CD14-positive monocyte (primary cell): ENCODE results near the gene C1QBP. TPM values are rescaled to one million over a fixed set of nuclear protein-coding genes. Genes with fewer than 3 reads are reported as not detected.

Experiments used
- DNase-seq, 3 donors: peaks; one replicate each; pipeline ENCODE4 v3.0.0-alpha.2; 2011 to 2022
- H2AFZ ChIP-seq: 2 replicates; pipeline ENCODE4 v1.6.0; 2012; ENCODE audit warnings: mild to moderate bottlenecking, low read depth, low read length, inconsistent platforms; ENCODE audit not compliant: insufficient read depth, poor library complexity, severe bottlenecking
- H3K27ac ChIP-seq, 2 donors: 1 replicate in 1 of 2; 2 replicates in 1 of 2; pipeline ENCODE4 v1.5.1; 2012 to 2013; ENCODE audit warnings: low read length in 2 of 2, control low read depth in 1 of 2, inconsistent platforms in 1 of 2, low read depth in 1 of 2, mild to moderate bottlenecking in 1 of 2
- H3K27me3 ChIP-seq, 2 donors: one replicate each; pipeline versions ENCODE4 v1.6.0 to v1.6.1; 2011 to 2013; ENCODE audit warnings: low read length in 2 of 2; ENCODE audit not compliant: control insufficient read depth in 2 of 2, insufficient read depth in 2 of 2
- H3K36me3 ChIP-seq, 2 donors: replicated peaks in 1 of 2; 1 replicate in 1 of 2; 2 replicates in 1 of 2; pipeline versions ENCODE4 v1.5.1 to v1.6.1; 2012 to 2013; ENCODE audit warnings: low read length in 2 of 2, control low read depth in 1 of 2, inconsistent platforms in 1 of 2, mild to moderate bottlenecking in 1 of 2; ENCODE audit not compliant: insufficient read depth in 2 of 2, control insufficient read depth in 1 of 2
- H3K4me1 ChIP-seq, 2 donors: 1 replicate in 1 of 2; 2 replicates in 1 of 2; pipeline versions ENCODE4 v1.5.1 to v1.6.1; 2012 to 2013; ENCODE audit warnings: low read length in 2 of 2, control low read depth in 1 of 2, inconsistent platforms in 1 of 2, mild to moderate bottlenecking in 1 of 2, moderate library complexity in 1 of 2; ENCODE audit not compliant: insufficient read depth in 2 of 2, control insufficient read depth in 1 of 2
- H3K4me2 ChIP-seq: replicated peaks from 2 replicates; pipeline ENCODE3; 2012; ENCODE audit warnings: low read length, moderate library complexity, mild to moderate bottlenecking; ENCODE audit not compliant: poor library complexity, severe bottlenecking; ENCODE audit errors: extremely low read depth
- H3K4me3 ChIP-seq, 3 experiments: fragments of 200-600 bp in 1 of 3; sonication (generic) in 1 of 3; replicated peaks in 1 of 3; 1 replicate in 2 of 3; 2 replicates in 1 of 3; pipeline ENCODE4 v1.5.1; 2011 to 2013; ENCODE audit warnings: low read length in 3 of 3, mild to moderate bottlenecking in 3 of 3, control low read depth in 2 of 3, low read depth in 2 of 3, inconsistent platforms in 1 of 3, moderate library complexity in 1 of 3
- H3K79me2 ChIP-seq: 2 replicates; pipeline ENCODE4 v1.6.0; 2012; ENCODE audit warnings: mild to moderate bottlenecking, control low read depth, inconsistent platforms, low read length, moderate library complexity; ENCODE audit not compliant: insufficient read depth
- H3K9ac ChIP-seq: 2 replicates; pipeline ENCODE4 v1.6.0; 2017; ENCODE audit warnings: low read length, mild to moderate bottlenecking; ENCODE audit not compliant: insufficient read depth, poor library complexity, severe bottlenecking
- H3K9me3 ChIP-seq, 2 donors: replicated peaks in 1 of 2; 1 replicate in 1 of 2; 2 replicates in 1 of 2; pipeline versions ENCODE4 v1.5.1 to v1.6.1; 2012 to 2013; ENCODE audit warnings: low read length in 2 of 2, control low read depth in 1 of 2; ENCODE audit not compliant: control insufficient read depth in 1 of 2, insufficient read depth in 1 of 2
- H4K20me1 ChIP-seq: 2 replicates; pipeline ENCODE4 v1.6.0; 2012; ENCODE audit warnings: mild to moderate bottlenecking, low read length, control low read depth, moderate library complexity; ENCODE audit not compliant: insufficient read depth
- H3K27ac Mint-ChIP-seq, 7 donors: one replicate each; pipeline ENCODE4 v1.8.0; 2020; ENCODE audit warnings: mild to moderate bottlenecking in 7 of 7, mixed read lengths in 7 of 7, moderate library complexity in 6 of 7, inconsistent platforms in 2 of 7
- H3K27me3 Mint-ChIP-seq, 3 donors: one replicate each; pipeline ENCODE4 v1.8.0; 2021 to 2022; ENCODE audit warnings: low read depth in 3 of 3, mild to moderate bottlenecking in 3 of 3, mixed read lengths in 3 of 3, moderate library complexity in 3 of 3, inconsistent platforms in 1 of 3
- H3K36me3 Mint-ChIP-seq, 2 donors: one replicate each; pipeline ENCODE4 v1.8.0; 2020; ENCODE audit warnings: mixed read lengths in 2 of 2, inconsistent platforms in 1 of 2, mild to moderate bottlenecking in 1 of 2
- H3K4me1 Mint-ChIP-seq: one replicate; pipeline ENCODE4 v1.8.0; 2020; ENCODE audit warnings: mild to moderate bottlenecking, mixed read lengths
- H3K4me3 Mint-ChIP-seq, 2 donors: one replicate each; pipeline ENCODE4 v1.8.0; 2020; ENCODE audit warnings: mild to moderate bottlenecking in 2 of 2, mixed read lengths in 2 of 2, moderate library complexity in 1 of 2
- H3K9me3 Mint-ChIP-seq, 7 donors: one replicate each; pipeline ENCODE4 v1.8.0; 2020 to 2022; ENCODE audit warnings: mixed read lengths in 7 of 7, mild to moderate bottlenecking in 6 of 7, moderate library complexity in 6 of 7, inconsistent platforms in 2 of 7
- CTCF ChIP-seq: fragments of 200-600 bp; IDR thresholded peaks from one replicate; pipeline ENCODE4 v1.8.0; 2022; ENCODE audit warnings: antibody characterized with exemption, mild to moderate bottlenecking
- WGBS: methylation state at CpG from one replicate; pipeline ENCODE4 v1.1.5; 2013; ENCODE audit warnings: missing lambda C conversion rate; ENCODE audit not compliant: insufficient coverage; 5-methylcytosine and 5-hydroxymethylcytosine counted together
- intact Hi-C, 2 donors: fragments of 100-400 bp; cut with micrococcal nuclease; formaldehyde crosslinking; loops; one replicate each; pipeline versions ENCODE4 v1.15.0 to v1.15.1; 2023
- polyA plus RNA-seq, 3 donors: library from polyadenylated mRNA; depleted of rRNA in 1 of 3; unstranded in 2 of 3; stranded (reverse) in 1 of 3; fragments of 300-500 nt in 2 of 3; fragments of >200 nt in 1 of 3; fragmentation: Illumina TruSeq in 2 of 3; gene quantifications; 1 replicate in 2 of 3; 2 replicates in 1 of 3; pipeline ENCODE4 v1.2.3, GENCODE V29; 2012 to 2021

Gene C1QBP
- polyA plus RNA-seq, 3 donors = 32.7 to 169 (median 122) TPM

GRCh38 chr17:5416901-5417300 lies 22.1 kb downstream of the C1QBP start:
- Histone ChIP-seq H3K27ac (no peak overlapping the region), H2AFZ (no peak overlapping the region), H3K36me3 (peaks cover 31 to 56% of the 10 kb centered on the region in 2 donors), H3K79me2 (peaks cover 67% of the 10 kb centered on the region), H3K4me3 (no peak overlapping the region), H3K27me3 (no peaks in the 10 kb centered on the region), H3K9me3 (no peaks in the 10 kb centered on the region), H3K4me1 (peaks cover 18 to 26% of the 10 kb centered on the region in 2 donors), H3K4me2 (no peak overlapping the region), H3K9ac (no peak overlapping the region), H4K20me1 (peaks cover 4% of the 10 kb centered on the region)
- Mint-ChIP-seq H3K4me3 (no peak overlapping the region), H3K4me1 (peaks cover 31% of the 10 kb centered on the region), H3K9me3 (no peaks in the 10 kb centered on the region), H3K27ac (peak overlapping the region in 2 of 7 donors; percentile 4 to 40), H3K27me3 (peaks cover 0 to 2% (median 0%) of the 10 kb centered on the region in 3 donors), H3K36me3 (peaks cover 33 to 49% of the 10 kb centered on the region in 2 donors)
- intact Hi-C loops = loop anchor here in 1 of 2 donors (5.0 kb wide), 1 partner anchor 70 kb away; the partner anchor contains the start of genes DERL2 and MIS12
- no peak for DNase-seq
- TF ChIP-seq CTCF = no peak
- WGBS = 100% methylated on average over 1 of the region's 2 CpGs

- H3K4me2 ChIP-seq = no peak overlapping the region
- H3K27me3 Mint-ChIP-seq = peaks cover 0 to 2% (median 0%) of the 10 kb centered on the region in 3 donors
- peaks cover 17% of the 10 kb centered on the region for H3K4me1 Mint-ChIP-seq
- peak; percentile 5 to 63 (median 52) for DNase-seq
- peaks cover 10 to 13% of the 10 kb centered on the region in 2 donors for H3K4me1 ChIP-seq
- no peak overlapping the region for H2AFZ ChIP-seq
- H3K4me3 Mint-ChIP-seq = no peak overlapping the region
- H3K36me3 Mint-ChIP-seq = peaks cover 44 to 53% of the 10 kb centered on the region in 2 donors
- peaks cover 4% of the 10 kb centered on the region for H4K20me1 ChIP-seq
- H3K27ac Mint-ChIP-seq = peak overlapping the region in 6 of 7 donors; percentile 42 to 75 (median 60)
- H3K27ac ChIP-seq = peak overlapping the region in 1 of 2 donors; percentile 26
- peaks cover 53 to 80% of the 10 kb centered on the region in 2 donors for H3K36me3 ChIP-seq
- no CpG with 5 or more reads among the region's 4 CpGs for WGBS
- no peaks in the 10 kb centered on the region for H3K27me3 ChIP-seq
- peaks cover 45% of the 10 kb centered on the region for H3K79me2 ChIP-seq
- intact Hi-C loops = no loop called here
- no peak for TF ChIP-seq CTCF
- H3K9me3 ChIP-seq = no peaks in the 10 kb centered on the region
- no peaks in the 10 kb centered on the region for H3K9me3 Mint-ChIP-seq
- H3K9ac ChIP-seq = no peak overlapping the region
- no peak overlapping the region for H3K4me3 ChIP-seq
These were observed 25.3 kb downstream of the C1QBP start for GRCh38 chr17:5413682-5414081.
